ENCODE results near the gene IGFL1.
A peak's percentile ranks its signal among the peaks of the same experiment; 100 is the strongest.
"Not testable (repeated sequence)": the region's sequence is repeated elsewhere in the genome, so short reads cannot be mapped to it uniquely, and the experiment has no call there.

Gene IGFL1

GRCh38 chr19:46269101-46269500 lies 39.6 kb downstream of the IGFL1 start:
- Histone ChIP-seq H3K4ac (ENCODE audit: low read depth, low read length) (no peak overlapping the region), H4K8ac (ENCODE audit: low read depth, low read length) (no peak overlapping the region), H3K27ac (ENCODE audit: low read depth, low read length) (no peak overlapping the region), H3K18ac (ENCODE audit: low read length) (no peak overlapping the region), H2BK12ac (ENCODE audit: low read length) (no peak overlapping the region), H3K9ac (ENCODE audit: low read length) (no peak overlapping the region), H3K4me1 (ENCODE audit: control insufficient read depth in 1 of 2, insufficient read depth in 2 of 2, low read length in 2 of 2) (peaks cover 6 to 17% of the 10 kb centered on the region in 2 experiments), H4K91ac (ENCODE audit: low read depth, low read length) (no peak overlapping the region), H3K9me3 (ENCODE audit: insufficient read depth, low read depth, low read length) (no peaks in the 10 kb centered on the region), H3K36me3 (ENCODE audit: control insufficient read depth in 1 of 2, insufficient read depth in 2 of 2, low read length in 2 of 2) (no peaks in the 10 kb centered on the region), H2AFZ (ENCODE audit: insufficient read depth, low read length, poor library complexity) (no peak overlapping the region), H2AK5ac (ENCODE audit: low read length) (no peak overlapping the region), H3K79me1 (ENCODE audit: low read length) (peaks cover 12% of the 10 kb centered on the region), H3K4me2 (ENCODE audit: low read length) (no peak overlapping the region), H2BK5ac (ENCODE audit: low read depth, low read length, poor library complexity) (no peak overlapping the region), H2BK120ac (ENCODE audit: insufficient read depth, low read length, poor library complexity) (no peak overlapping the region), H3K79me2 (ENCODE audit: control insufficient read depth, insufficient read depth, low read length, poor library complexity) (peaks cover 1% of the 10 kb centered on the region), H3K14ac (ENCODE audit: low read length) (no peak overlapping the region), H4K12ac (ENCODE audit: low read depth, low read length) (no peak overlapping the region), H3K4me3 (ENCODE audit: low read depth, low read length) (no peak overlapping the region), H3K27me3 (ENCODE audit: insufficient read depth, low read length) (no peaks in the 10 kb centered on the region), H3K23ac (ENCODE audit: low read length) (no peak overlapping the region)
- DNase-seq: no peak
- no CpG with 5 or more reads among the region's 7 CpGs for WGBS (ENCODE audit: extremely low coverage, insufficient coverage, insufficient read length)

GRCh38 chr19:46270521-46271256 lies 41.1 kb downstream of the IGFL1 start:
- Histone ChIP-seq H2BK120ac (ENCODE audit: insufficient read depth, low read length, poor library complexity) (peak overlapping the region; percentile 68), H2BK5ac (ENCODE audit: low read depth, low read length, poor library complexity) (peak overlapping the region; percentile 58), H3K4me1 (ENCODE audit: control insufficient read depth in 1 of 2, insufficient read depth in 2 of 2, low read length in 2 of 2) (peaks cover 6 to 14% of the 10 kb centered on the region in 2 experiments), H3K18ac (ENCODE audit: low read length) (no peak overlapping the region), H3K4me3 (ENCODE audit: low read depth, low read length) (no peak overlapping the region), H3K23ac (ENCODE audit: low read length) (no peak overlapping the region), H3K27ac (ENCODE audit: low read depth, low read length) (peak overlapping the region; percentile 92), H3K9ac (ENCODE audit: low read length) (no peak overlapping the region), H3K9me3 (ENCODE audit: insufficient read depth, low read depth, low read length) (no peaks in the 10 kb centered on the region), H2BK12ac (ENCODE audit: low read length) (peak overlapping the region; percentile 56), H4K8ac (ENCODE audit: low read depth, low read length) (peak overlapping the region; percentile 43), H4K91ac (ENCODE audit: low read depth, low read length) (peak overlapping the region; percentile 87), H3K27me3 (ENCODE audit: insufficient read depth, low read length) (no peaks in the 10 kb centered on the region), H3K14ac (ENCODE audit: low read length) (peak overlapping the region; percentile 18), H3K79me1 (ENCODE audit: low read length) (peaks cover 12% of the 10 kb centered on the region), H3K4ac (ENCODE audit: low read depth, low read length) (no peak overlapping the region), H4K12ac (ENCODE audit: low read depth, low read length) (no peak overlapping the region), H2AFZ (ENCODE audit: insufficient read depth, low read length, poor library complexity) (no peak overlapping the region), H3K36me3 (ENCODE audit: control insufficient read depth in 1 of 2, insufficient read depth in 2 of 2, low read length in 2 of 2) (no peaks in the 10 kb centered on the region), H2AK5ac (ENCODE audit: low read length) (no peak overlapping the region), H3K4me2 (ENCODE audit: low read length) (no peak overlapping the region), H3K79me2 (ENCODE audit: control insufficient read depth, insufficient read depth, low read length, poor library complexity) (peaks cover 1% of the 10 kb centered on the region)
- no CpG with 5 or more reads among the region's 17 CpGs for WGBS (ENCODE audit: extremely low coverage, insufficient coverage, insufficient read length)
- DNase-seq: no peak

GRCh38 chr19:46271481-46272197 lies 42.1 kb downstream of the IGFL1 start:
- H2BK5ac ChIP-seq (ENCODE audit: low read depth, low read length, poor library complexity): peak overlapping the region; percentile 61
- DNase-seq: peak; percentile 12 to 67
- peak overlapping the region; percentile 92 for H3K27ac ChIP-seq (ENCODE audit: low read depth, low read length)
- no peak overlapping the region for H3K4me3 ChIP-seq (ENCODE audit: low read depth, low read length)
- H3K4ac ChIP-seq (ENCODE audit: low read depth, low read length): no peak overlapping the region
- peaks cover 0 to 1% of the 10 kb centered on the region in 2 experiments for H3K36me3 ChIP-seq (ENCODE audit: control insufficient read depth in 1 of 2, insufficient read depth in 2 of 2, low read length in 2 of 2)
- WGBS (ENCODE audit: extremely low coverage, insufficient coverage, insufficient read length): no CpG with 5 or more reads among the region's 8 CpGs
- H4K8ac ChIP-seq (ENCODE audit: low read depth, low read length): no peak overlapping the region
- no peak overlapping the region for H3K9ac ChIP-seq (ENCODE audit: low read length)
- no peaks in the 10 kb centered on the region for H3K27me3 ChIP-seq (ENCODE audit: insufficient read depth, low read length)
- no peak overlapping the region for H2BK120ac ChIP-seq (ENCODE audit: insufficient read depth, low read length, poor library complexity)
- no peak overlapping the region for H2AK5ac ChIP-seq (ENCODE audit: low read length)
- H2BK12ac ChIP-seq (ENCODE audit: low read length): peak overlapping the region; percentile 10
- peaks cover 6 to 14% of the 10 kb centered on the region in 2 experiments for H3K4me1 ChIP-seq (ENCODE audit: control insufficient read depth in 1 of 2, insufficient read depth in 2 of 2, low read length in 2 of 2)
- H4K91ac ChIP-seq (ENCODE audit: low read depth, low read length): peak overlapping the region; percentile 59
- H3K23ac ChIP-seq (ENCODE audit: low read length): no peak overlapping the region
- no peak overlapping the region for H3K18ac ChIP-seq (ENCODE audit: low read length)
- no peak overlapping the region for H3K14ac ChIP-seq (ENCODE audit: low read length)
- H3K79me1 ChIP-seq (ENCODE audit: low read length): peaks cover 12% of the 10 kb centered on the region
- H3K9me3 ChIP-seq (ENCODE audit: insufficient read depth, low read depth, low read length): no peaks in the 10 kb centered on the region
- H4K12ac ChIP-seq (ENCODE audit: low read depth, low read length): no peak overlapping the region
- H3K4me2 ChIP-seq (ENCODE audit: low read length): no peak overlapping the region
- H2AFZ ChIP-seq (ENCODE audit: insufficient read depth, low read length, poor library complexity): peak overlapping the region; percentile 32
- peaks cover 1% of the 10 kb centered on the region for H3K79me2 ChIP-seq (ENCODE audit: control insufficient read depth, insufficient read depth, low read length, poor library complexity)

DNA sequence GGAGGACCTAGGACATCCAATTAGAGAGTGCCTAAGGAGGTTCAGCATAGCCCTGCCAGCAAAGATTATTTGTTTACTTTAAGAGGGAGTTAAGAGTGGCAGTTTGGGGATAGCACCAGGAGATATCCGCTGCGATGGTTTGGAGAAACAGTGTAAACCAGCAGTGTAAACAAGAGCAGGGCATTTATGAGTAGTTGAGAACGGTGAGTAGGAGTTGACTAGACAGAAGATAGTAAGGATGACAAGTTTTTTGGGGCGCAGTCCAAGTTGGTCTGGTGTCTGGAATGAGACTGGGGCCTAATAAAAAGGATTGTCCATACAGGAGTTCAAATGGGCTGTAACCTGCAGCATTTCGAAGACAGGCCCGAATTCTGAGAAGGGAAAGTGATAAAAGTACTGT lies 44.4 kb downstream of the IGFL1 start:
- not testable (repeated sequence) for H4K8ac ChIP-seq (ENCODE audit: low read depth, low read length); H3K27me3 ChIP-seq (ENCODE audit: insufficient read depth, low read length); H2AFZ ChIP-seq (ENCODE audit: insufficient read depth, low read length, poor library complexity); H3K9me3 ChIP-seq (ENCODE audit: insufficient read depth, low read depth, low read length); H2BK120ac ChIP-seq (ENCODE audit: insufficient read depth, low read length, poor library complexity); H3K18ac ChIP-seq (ENCODE audit: low read length); H2AK5ac ChIP-seq (ENCODE audit: low read length); H3K23ac ChIP-seq (ENCODE audit: low read length); H3K36me3 ChIP-seq (ENCODE audit: control insufficient read depth in 1 of 2, insufficient read depth in 2 of 2, low read length in 2 of 2); H4K12ac ChIP-seq (ENCODE audit: low read depth, low read length); H3K27ac ChIP-seq (ENCODE audit: low read depth, low read length); H3K79me2 ChIP-seq (ENCODE audit: control insufficient read depth, insufficient read depth, low read length, poor library complexity); H2BK12ac ChIP-seq (ENCODE audit: low read length); H4K91ac ChIP-seq (ENCODE audit: low read depth, low read length); H2BK5ac ChIP-seq (ENCODE audit: low read depth, low read length, poor library complexity); H3K4me3 ChIP-seq (ENCODE audit: low read depth, low read length); H3K14ac ChIP-seq (ENCODE audit: low read length); H3K4ac ChIP-seq (ENCODE audit: low read depth, low read length); H3K9ac ChIP-seq (ENCODE audit: low read length); H3K4me2 ChIP-seq (ENCODE audit: low read length); DNase-seq
- WGBS (ENCODE audit: extremely low coverage, insufficient coverage, insufficient read length): no CpG with 5 or more reads among the region's 6 CpGs
- Histone ChIP-seq H3K4me1 (ENCODE audit: control insufficient read depth in 1 of 2, insufficient read depth in 2 of 2, low read length in 2 of 2) (peaks cover 6 to 14% of the 10 kb centered on the region in 2 experiments), H3K79me1 (ENCODE audit: low read length) (peaks cover 12% of the 10 kb centered on the region)

All from trophoblast cell (in vitro differentiated cells and primary cell).